Stimulated activated naive CD8-positive, alpha-beta T cell treated with anti-CD3 and anti-CD28 coated beads, Interleukin-15, Interleukin-2, amounts not matched to agents 100 U/mL and 50 U/mL, for 24 hours (primary cell): Measurements from ENCODE around the gene SV2C.

Source experiments
- ATAC-seq: fragments of 150-1000 bp; cut with Tn5 transposase; one replicate; pipeline ENCODE4 v1.10.0; 2021
- DNase-seq: peaks from one replicate; pipeline ENCODE4 v3.0.0; 2021

SV2C gene

DNA sequence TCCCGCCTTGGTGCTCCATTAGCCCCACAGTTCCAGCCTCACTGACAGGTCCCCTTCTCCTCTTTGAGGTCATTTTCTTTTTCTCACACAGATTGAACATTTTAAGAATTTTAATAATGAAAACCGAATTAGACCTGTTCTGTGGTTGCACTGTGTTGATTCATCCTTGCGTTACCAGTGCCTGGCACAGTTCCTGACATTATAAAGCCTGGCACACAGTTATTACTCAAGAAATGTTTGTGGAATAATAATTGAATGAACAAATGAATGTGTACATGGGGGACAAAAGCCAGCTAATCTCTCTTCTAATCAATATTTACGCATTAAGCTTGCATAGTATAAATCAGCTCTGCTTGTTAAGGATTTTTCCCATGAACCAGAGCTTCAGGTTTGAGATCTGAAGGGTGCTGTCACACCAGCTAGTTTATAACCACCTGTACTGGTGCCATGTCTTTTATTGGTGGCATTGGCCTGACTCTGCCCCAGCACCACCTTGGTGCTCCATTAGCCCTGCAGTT, 80.0 kb downstream of the SV2C start:
- ATAC-seq (no peak), DNase-seq (no peak)

- DNase-seq, result no peak
- no peak for ATAC-seq
Observed at GRCh38 chr5:76165029-76165428, 81.8 kb downstream of the SV2C start.

GRCh38 chr5:76165711-76166374, 82.7 kb downstream of the SV2C start:
- no peak for ATAC-seq
- no peak for DNase-seq

DNA sequence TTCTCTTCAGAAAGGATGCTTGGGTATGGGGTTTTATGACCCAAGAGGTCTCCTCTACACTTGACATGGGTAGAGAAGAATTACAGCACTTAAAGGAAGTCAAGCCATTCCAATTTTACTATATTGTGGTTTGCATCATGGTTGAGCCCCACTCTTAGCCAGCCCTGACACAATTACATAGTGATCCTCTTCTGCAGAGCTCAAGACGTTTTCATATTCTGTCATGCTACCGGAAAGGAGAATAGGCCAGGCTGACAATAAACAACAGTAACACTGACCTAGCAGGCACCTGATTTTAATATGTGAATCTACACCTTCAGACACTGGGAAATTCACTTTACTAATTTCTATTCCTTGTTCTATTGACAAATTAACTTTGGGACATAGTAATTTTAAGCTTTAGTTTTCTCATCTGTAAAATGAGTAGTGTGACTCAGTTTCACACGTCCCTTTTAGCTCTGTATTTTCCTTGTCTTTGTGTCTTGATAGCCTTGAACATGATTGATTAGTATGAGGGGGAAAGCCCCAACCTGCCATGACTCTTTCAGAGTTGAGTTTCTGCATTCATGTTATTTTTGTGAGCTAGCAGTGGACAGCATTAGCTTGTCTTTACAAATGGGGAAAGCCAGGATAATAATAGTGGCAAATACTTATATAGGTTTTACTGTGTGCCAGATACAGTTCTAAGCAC, 83.8 kb downstream of the SV2C start:
- ATAC-seq, result peak; percentile 36
- DNase-seq, result no peak

DNA sequence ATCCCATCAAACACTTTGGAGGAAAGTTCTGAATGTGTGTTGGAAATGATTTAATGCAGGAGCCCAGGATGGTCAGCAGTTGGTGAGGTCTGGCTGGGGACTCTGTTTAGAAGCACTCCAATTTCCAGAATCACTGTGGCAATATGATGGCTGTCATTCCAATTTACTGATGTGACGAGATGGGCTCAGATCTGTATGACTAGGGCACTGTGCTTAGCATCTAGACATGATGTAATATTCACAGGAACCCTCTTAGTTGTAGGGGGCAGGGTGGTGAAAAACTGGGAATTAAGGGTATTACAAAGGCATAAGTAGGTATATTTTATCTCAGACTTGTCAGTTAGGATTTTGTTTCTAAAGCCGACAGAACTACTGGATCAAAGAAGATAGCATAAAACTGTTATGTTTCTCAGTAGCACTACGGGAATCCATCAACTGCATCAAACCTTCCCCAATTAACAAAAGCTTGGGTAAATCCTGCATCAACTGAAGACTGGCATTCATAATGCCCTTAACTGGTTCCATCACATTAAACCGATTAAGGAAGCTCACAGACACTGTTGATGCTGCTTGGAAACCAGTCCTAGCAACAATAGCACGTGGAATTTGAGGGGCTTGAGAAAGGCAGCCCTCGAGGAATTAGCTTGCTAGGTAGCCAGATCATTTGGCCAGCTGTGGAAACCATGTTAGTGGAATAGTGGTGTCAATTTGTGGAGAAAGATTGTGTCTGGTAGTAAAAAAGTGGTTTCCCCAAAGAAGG, 86.1 kb downstream of the SV2C start:
- ATAC-seq, result no peak
- DNase-seq, result no peak

DNA sequence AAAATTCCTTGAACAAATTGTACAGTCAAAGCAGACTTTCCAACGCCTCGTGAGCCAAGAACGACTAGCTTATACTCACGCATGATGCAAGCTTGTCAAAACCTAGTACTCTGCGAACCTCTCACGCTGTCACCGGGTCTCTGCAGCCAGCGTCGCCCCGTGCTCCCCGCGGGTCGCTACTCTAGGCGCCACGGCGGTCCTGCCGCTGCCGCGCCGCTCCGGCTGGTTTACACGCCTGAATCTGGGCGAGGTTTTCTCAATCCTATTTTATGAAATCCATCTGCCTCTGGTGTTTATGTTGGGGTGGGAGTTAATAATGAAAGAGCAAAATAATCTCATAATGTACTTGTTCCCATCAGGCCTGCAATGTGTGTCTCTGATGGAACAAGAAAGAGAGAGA, 90.9 kb downstream of the SV2C start:
- DNase-seq (no peak), ATAC-seq (no peak)

GRCh38 chr5:76175051-76175666, 92.0 kb downstream of the SV2C start:
- ATAC-seq (peak; percentile 48), DNase-seq (peak; percentile 52)

- ATAC-seq (peak; percentile 65), DNase-seq (peak; percentile 9)
Observed at GRCh38 chr5:76175821-76176403, 92.7 kb downstream of the SV2C start.

GRCh38 chr5:76177978-76178377, 94.8 kb downstream of the SV2C start:
- peak; percentile 21 for ATAC-seq
- DNase-seq, result no peak

- no peak for DNase-seq
- no peak for ATAC-seq
Observed at GRCh38 chr5:76178913-76179312, 95.7 kb downstream of the SV2C start.

DNA sequence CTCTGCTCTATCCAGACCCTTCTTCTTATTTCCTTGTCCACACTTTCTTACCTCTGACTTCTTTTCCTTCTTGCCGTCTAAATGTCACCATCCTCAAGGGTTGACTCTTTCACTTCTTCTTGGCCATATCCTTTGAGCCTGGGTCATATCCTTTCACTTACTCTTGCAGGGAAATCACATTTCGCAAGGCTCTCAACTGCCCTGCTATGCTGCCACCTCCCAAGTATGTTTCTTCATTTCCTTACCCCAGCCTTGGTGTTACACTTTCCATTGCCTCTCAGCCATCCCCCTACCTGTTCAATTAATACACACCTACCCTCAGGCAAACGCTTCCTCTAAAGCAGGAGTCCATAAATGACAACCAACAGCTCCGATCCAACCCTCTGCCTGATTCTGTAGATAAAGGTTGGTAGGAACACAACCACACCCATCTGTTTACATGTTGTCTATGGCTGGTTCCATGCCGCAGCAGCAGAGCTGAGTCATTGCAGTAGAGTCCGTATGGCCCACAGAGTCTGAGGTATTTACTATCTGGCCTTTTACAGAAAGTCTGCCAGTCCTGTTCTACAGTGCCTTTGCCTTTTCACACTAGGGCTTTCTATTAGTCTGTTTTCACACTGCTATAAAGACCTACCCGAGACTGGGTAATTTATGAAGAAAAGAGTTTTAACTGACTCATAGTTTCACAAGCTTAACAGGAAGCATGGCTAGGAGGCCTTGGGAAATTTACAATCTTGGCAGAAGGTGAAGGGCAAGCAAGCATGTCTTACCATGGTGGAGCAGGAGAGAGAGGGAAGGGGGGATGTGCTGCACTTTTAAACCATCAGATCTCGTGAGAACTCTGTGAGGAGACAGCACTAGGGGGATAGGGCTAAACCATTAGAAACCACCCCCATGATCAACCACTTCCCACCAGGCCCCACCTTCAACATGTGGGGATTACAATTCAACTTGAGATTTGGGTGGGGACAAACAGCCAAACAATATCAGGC, 97.9 kb downstream of the SV2C start:
- ATAC-seq (peak; percentile 67), DNase-seq (peak; percentile 7)

DNA sequence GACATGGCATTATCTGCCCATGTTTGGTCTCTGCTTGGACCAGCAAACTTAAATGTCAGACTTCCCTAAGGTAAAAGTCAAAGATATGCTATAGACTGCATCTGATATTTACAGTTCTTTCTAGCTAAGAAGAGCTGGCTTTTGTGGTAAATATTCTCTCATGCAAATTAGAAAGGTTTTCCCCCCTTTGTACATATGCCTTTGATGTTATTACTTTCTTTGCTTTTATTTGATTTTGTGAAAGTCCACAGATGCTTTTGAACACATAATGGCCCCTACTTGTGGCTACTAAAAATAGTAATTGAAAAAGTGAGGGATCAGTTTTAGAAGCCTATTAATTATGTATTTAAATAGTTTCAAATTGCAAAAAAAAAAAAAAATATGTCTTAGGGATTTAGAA, 104.2 kb downstream of the SV2C start:
- DNase-seq, result no peak
- no peak for ATAC-seq

DNA sequence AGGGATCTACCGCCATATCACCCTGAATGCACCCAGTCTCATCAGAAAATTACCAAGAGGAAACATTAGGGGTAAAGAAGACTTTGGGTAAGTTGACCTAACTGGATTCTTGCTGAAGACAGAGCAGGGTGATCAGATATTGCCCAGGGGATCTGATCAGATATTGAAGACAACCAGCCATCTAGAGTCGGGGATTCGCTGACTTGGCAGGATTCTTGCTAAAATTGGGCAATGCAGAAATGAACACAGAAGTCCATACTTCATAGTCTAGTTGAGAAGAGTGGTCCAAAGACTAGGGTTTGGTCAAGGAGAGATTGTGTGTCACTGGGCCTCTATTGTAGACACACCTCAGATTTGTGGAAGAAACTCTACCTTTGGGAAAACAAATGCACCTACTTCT, 107.2 kb downstream of the SV2C start:
- DNase-seq (no peak), ATAC-seq (no peak)

DNA sequence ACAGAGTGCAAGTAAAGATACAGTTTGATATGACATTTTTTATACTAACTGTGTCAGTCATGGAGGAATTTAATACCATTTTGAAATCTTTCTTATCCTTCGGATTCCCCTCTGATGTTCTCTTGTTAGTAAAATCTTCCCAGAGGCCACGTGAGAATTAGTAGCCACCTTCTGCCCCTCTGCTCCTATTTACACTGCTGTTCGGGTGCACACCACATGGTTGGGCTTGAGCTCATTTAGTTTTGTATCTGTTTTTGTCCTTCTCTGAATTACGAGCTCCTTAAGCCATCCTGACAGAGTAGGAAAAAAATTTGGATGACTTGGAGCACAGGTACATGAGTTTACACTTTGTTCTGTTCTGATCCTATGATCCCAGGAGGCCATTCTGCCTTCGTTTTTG, 109.7 kb downstream of the SV2C start:
- DNase-seq, result no peak
- ATAC-seq, result no peak

DNA sequence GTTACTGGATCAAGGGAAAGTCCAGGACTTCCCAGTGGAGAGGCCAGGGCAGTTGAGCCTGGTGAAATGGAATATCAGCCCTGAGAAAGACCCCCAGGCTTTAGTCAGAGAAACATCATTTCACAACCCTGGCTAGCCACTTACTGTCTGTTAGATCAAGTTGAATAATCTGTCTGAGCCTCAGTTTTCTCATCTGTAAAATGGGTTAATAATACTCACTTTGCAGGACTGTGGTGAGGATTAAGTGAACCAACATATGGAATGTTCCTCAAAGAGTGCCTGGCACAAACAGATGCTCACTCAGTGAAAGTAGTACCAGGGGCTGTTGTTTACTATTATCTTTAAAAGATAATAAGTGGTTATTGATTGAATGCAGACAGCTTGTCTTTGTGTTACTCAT, 110.5 kb downstream of the SV2C start:
- no peak for DNase-seq
- ATAC-seq, result no peak

GRCh38 chr5:76194340-76194739, 111.2 kb downstream of the SV2C start:
- DNase-seq, result no peak
- no peak for ATAC-seq

- ATAC-seq (no peak), DNase-seq (no peak)
Observed at GRCh38 chr5:76196457-76196856, 113.3 kb downstream of the SV2C start.

DNA sequence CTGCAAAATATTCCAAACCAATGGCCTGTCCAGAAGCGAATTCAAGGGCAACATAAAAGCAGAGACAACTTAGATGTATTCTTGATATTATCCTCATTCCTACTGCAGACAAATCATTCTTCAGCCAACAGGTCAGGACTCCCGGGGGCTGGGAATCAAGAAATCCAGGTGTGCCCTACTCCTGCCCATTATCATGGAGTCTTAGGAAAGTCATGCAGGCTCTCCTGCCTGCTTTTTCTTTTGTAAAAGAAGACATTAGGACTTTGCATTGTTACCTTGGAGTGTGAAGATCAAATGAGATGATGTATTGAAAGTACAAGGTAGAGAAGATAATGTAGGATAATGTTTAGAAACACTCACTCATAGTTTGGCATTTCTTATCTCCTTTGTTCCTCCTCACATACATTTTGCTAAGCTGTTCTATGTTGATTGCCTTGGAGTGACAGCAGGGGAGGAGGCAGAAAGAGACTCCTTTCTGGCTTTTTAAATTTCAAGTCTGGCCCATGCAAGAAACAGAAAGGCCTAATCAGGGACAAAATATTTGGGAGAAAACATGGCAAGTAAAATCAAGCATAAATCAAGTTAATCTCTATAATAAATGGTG, 113.8 kb downstream of the SV2C start:
- DNase-seq, result no peak
- no peak for ATAC-seq

GRCh38 chr5:76197726-76198125, 114.5 kb downstream of the SV2C start:
- no peak for ATAC-seq
- no peak for DNase-seq
